Adipocyte (in vitro differentiated cells): ENCODE results near the gene CTXN1.

Source experiments
- DNase-seq: peaks from one replicate; pipeline ENCODE4 v3.0.0-alpha.2; 2015; ENCODE audit warnings: low read depth
- H3K27me3 ChIP-seq: replicated peaks from 2 replicates; pipeline ENCODE4 v1.7.0; 2013; ENCODE audit warnings: mild to moderate bottlenecking, low read length, moderate library complexity; ENCODE audit not compliant: control insufficient read depth, insufficient read depth
- H3K36me3 ChIP-seq: 2 replicates; pipeline ENCODE4 v1.7.0; 2013; ENCODE audit warnings: low read length, mild to moderate bottlenecking, moderate library complexity; ENCODE audit not compliant: control insufficient read depth, insufficient read depth, severe bottlenecking
- H3K4me1 ChIP-seq: 2 replicates; pipeline ENCODE4 v1.7.0; 2013; ENCODE audit warnings: mild to moderate bottlenecking, low read length, moderate library complexity; ENCODE audit not compliant: control insufficient read depth, insufficient read depth
- H3K4me3 ChIP-seq: 2 replicates; pipeline ENCODE4 v1.7.0; 2013; ENCODE audit warnings: mild to moderate bottlenecking, low read length, moderate library complexity
- H3K9ac ChIP-seq: 2 replicates; pipeline ENCODE4 v1.7.0; 2013; ENCODE audit warnings: mild to moderate bottlenecking, low read length, moderate library complexity
- H3K9me3 ChIP-seq: 2 replicates; pipeline ENCODE4 v1.7.0; 2013; ENCODE audit warnings: mild to moderate bottlenecking, low read length, moderate library complexity; ENCODE audit not compliant: control insufficient read depth

CTXN1 gene

DNA sequence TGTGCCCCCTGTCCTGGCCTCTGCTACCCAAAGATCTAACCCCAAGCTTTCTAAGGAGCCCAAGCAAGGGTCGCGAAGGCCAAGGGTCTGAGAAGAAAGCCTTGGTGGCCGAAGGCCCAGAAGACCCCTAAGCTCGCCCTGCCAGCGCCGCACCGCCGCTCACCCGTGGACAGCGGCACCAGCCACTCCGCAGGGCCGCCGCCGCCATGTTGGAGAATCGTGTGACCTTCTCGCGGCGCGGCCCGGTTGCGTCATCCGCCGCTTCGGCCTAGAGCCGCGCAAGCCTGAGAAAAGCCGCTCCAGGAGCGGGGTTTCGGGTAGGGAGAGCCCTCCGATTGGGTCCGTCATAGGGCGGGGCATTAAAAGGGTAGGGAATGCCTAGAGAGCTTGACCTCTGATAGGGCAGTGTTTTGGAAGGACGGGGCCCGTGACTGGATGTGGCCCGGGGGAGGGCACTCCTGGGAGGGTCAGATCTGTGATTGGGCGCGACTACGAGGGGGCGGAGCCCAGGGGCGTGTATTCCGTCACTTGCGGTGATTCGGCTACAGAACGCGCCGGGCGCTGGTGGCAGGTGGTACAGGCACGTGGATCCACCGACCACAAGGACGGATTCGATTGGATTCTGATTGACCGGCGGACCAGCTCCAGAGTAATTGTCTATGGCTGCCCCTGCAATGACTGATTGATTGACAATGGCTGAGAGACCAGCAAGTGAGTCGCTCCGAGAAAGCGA, 17.7 kb upstream of the CTXN1 start, which contains the start of gene TIMM44:
TSS of gene TIMM44 (minus strand) at position 223 of the 733 bp plus-strand sequence. CDS start at position 208, 15 bp downstream.
- Histone ChIP-seq H3K9me3 (no peaks in the 10 kb centered on the region), H3K4me3 (peak within 1 kb of the TSS; percentile 90), H3K27me3 (no peaks in the 10 kb centered on the region), H3K36me3 (peaks cover 22% of the 10 kb centered on the region), H3K4me1 (peaks cover 5% of the 10 kb centered on the region), H3K9ac (peak within 1 kb of the TSS; percentile 99)
- peak; percentile 100 for DNase-seq

DNA sequence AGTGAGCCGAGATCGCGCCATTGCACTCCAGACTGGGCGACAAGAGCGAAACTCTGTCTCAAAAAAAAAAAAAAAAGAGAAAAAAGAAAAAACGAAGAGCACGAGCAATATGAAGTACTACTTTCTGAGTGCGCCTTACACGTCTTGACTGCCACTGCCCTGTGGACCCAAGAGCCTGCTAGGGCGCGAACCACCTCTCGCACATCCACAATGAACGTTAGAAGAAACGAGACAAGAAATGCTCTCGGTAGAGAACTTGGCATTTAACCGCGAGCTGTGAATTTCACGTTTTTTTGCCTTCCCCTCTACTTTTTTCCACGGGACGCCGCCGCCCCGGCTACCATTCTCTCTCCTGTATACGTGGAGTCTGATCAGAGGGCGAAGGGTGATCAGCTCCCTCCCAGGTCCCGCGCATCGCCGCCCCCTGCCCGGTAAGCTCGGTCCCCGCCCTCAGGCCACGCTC, 17.1 kb upstream of the CTXN1 start:
- Histone ChIP-seq H3K36me3 (peaks cover 28% of the 10 kb centered on the region), H3K4me3 (peak overlapping the region; percentile 90), H3K9me3 (no peaks in the 10 kb centered on the region), H3K4me1 (peaks cover 5% of the 10 kb centered on the region), H3K27me3 (no peaks in the 10 kb centered on the region), H3K9ac (peak overlapping the region; percentile 99)
- peak; percentile 34 for DNase-seq

GRCh38 chr19:7941895-7942596, 16.1 kb upstream of the CTXN1 start:
- Histone ChIP-seq H3K27me3 (no peaks in the 10 kb centered on the region), H3K9ac (peak overlapping the region; percentile 99), H3K9me3 (no peaks in the 10 kb centered on the region), H3K4me1 (peaks cover 5% of the 10 kb centered on the region), H3K36me3 (peaks cover 37% of the 10 kb centered on the region), H3K4me3 (peak overlapping the region; percentile 90)
- DNase-seq = no peak

GRCh38 chr19:7940841-7941240, 14.9 kb upstream of the CTXN1 start:
- Histone ChIP-seq H3K27me3 (no peaks in the 10 kb centered on the region), H3K4me1 (peaks cover 5% of the 10 kb centered on the region), H3K4me3 (no peak overlapping the region), H3K9ac (no peak overlapping the region), H3K9me3 (no peaks in the 10 kb centered on the region), H3K36me3 (peaks cover 49% of the 10 kb centered on the region)
- DNase-seq = no peak

DNA sequence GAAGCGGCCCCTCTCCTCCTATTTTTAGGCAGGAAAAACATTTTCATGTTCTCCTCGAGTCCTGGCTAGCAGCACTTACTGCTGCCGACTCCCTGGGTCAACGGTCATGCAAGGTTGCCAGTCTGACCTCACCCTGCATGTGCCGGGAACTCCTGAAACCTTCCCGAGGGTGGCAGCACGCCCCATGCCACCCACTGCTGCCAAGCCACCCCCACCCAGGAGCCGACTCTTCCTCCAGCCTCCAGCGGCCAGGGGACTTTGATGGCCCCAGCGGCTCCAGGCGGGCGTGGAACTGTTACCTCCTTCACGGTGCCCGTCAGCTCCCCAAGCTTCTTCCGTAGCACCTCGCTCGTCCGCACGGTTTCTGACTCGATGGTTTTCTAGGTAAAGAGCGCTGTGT, 8.8 kb upstream of the CTXN1 start:
- H3K27me3 ChIP-seq = no peaks in the 10 kb centered on the region
- no peaks in the 10 kb centered on the region for H3K9me3 ChIP-seq
- H3K4me1 ChIP-seq = no peaks in the 10 kb centered on the region
- no peak overlapping the region for H3K4me3 ChIP-seq
- no peak for DNase-seq
- peaks cover 91% of the 10 kb centered on the region for H3K36me3 ChIP-seq
- H3K9ac ChIP-seq = no peak overlapping the region

- Histone ChIP-seq H3K4me3 (no peak overlapping the region), H3K9ac (no peak overlapping the region), H3K9me3 (no peaks in the 10 kb centered on the region), H3K36me3 (peaks cover 87% of the 10 kb centered on the region), H3K27me3 (no peaks in the 10 kb centered on the region), H3K4me1 (peaks cover 7% of the 10 kb centered on the region)
- DNase-seq = no peak
These were observed 8.1 kb upstream of the CTXN1 start for GRCh38 chr19:7933828-7934725.

DNA sequence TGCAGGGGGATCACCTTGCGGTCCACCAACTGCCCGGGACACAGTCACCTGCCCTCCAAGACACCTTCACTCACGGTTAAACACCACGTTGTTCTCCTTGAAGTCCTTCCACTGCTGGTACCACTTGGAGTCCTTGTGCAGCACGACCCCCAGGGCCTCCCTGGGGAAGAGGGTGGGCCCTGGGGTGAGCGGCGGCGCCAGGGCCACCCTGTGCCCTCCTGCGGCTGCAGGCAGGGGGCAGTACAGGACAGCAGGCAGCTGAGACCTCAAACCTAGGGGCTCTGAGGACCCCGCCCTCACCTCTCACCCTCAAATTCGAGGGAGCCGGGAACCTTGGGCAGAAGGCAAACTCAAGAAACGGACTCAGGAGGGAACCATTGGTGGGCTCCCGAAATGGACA, 7.5 kb upstream of the CTXN1 start:
- no peak for DNase-seq
- Histone ChIP-seq H3K36me3 (peaks cover 81% of the 10 kb centered on the region), H3K9ac (no peak overlapping the region), H3K9me3 (no peaks in the 10 kb centered on the region), H3K4me1 (peaks cover 12% of the 10 kb centered on the region), H3K27me3 (no peaks in the 10 kb centered on the region), H3K4me3 (no peak overlapping the region)

- Histone ChIP-seq H3K4me1 (peaks cover 17% of the 10 kb centered on the region), H3K36me3 (peaks cover 76% of the 10 kb centered on the region), H3K9ac (no peak overlapping the region), H3K4me3 (no peak overlapping the region), H3K27me3 (no peaks in the 10 kb centered on the region), H3K9me3 (no peaks in the 10 kb centered on the region)
- DNase-seq = no peak
These were observed 7.0 kb upstream of the CTXN1 start for GRCh38 chr19:7932930-7933300.

DNA sequence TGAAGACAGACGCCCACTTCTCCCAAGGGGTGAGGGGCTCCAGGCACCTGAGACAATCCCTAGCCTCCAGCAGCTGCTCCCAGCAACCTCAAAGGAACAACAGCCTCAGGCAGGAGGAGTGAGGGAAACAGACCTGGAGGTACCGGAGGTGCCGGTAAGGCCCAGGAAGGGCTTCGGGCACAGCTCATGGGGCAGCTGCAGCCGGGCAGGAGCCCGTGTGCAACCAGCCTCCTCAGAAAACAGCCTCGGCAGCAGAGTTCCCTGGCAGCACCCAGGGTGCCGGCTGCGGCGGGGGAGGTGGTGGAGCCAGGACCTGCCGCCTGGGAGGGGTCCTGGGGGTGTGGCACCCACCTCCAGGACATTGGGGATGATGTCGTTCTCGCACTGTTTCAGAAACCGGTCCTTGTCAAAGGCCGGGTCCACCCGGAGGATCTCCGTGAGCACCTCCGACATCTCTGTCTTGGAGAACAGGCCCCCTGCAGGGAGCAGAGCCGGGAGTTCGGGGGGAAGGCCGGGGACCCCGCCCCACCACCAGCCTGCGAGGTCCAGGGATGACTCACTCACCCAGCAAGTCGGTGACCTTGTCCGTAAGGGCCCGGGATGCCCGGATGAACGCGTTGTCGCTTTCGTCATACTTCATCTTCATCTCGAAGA, 6.5 kb upstream of the CTXN1 start:
- Histone ChIP-seq H3K27me3 (no peaks in the 10 kb centered on the region), H3K4me3 (no peak overlapping the region), H3K36me3 (peaks cover 70% of the 10 kb centered on the region), H3K9me3 (no peaks in the 10 kb centered on the region), H3K9ac (no peak overlapping the region), H3K4me1 (peaks cover 17% of the 10 kb centered on the region)
- DNase-seq = no peak

DNA sequence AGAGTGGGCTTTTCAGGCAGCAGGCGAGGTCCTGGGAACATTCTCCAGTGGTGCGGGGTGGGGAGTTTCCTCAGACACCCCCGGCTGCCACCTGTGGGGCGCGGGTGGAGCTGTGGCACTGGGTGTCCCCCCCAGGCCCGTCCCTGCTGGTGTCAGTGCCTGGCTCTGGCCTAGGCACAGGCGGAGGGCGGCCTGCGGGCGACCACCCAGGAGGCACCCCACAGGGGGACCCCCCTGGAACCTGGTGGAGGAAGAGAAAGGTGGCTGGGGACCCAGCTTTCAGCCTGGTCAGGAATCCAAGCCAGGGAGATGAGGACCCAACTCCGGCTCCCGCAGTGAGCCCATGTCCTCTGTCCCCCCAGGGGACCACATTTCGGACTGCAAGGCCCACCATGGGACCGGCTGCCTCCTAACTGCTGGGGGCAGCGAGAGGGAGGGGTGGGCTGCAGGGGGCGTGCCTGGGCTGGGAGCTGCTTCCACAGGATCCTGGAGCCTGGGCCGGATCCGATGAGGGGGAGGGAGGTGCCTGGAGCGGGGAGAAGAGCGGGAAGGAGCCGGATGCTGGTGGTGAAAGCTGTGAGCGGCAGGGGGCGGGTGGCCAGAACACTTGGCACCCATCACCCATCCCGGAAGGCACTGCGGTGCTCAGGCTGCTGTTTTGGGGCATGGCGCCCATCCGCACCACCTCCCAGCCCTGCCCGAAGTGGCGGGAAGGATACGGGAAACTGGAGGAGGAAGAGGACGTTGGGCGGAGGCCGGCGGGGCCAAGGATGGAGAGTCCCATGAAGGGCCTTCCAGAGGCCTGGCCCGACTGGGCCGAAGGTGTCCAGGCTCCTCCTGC, 5.5 kb upstream of the CTXN1 start:
- no peak overlapping the region for H3K4me3 ChIP-seq
- no peak overlapping the region for H3K9ac ChIP-seq
- H3K36me3 ChIP-seq = peaks cover 61% of the 10 kb centered on the region
- peaks cover 23% of the 10 kb centered on the region for H3K4me1 ChIP-seq
- no peaks in the 10 kb centered on the region for H3K9me3 ChIP-seq
- H3K27me3 ChIP-seq = no peaks in the 10 kb centered on the region
- no peak for DNase-seq
